Measurements from ENCODE around the gene DCDC2C.
A peak's percentile ranks its signal among the peaks of the same experiment; 100 is the strongest.

DCDC2C gene

DNA sequence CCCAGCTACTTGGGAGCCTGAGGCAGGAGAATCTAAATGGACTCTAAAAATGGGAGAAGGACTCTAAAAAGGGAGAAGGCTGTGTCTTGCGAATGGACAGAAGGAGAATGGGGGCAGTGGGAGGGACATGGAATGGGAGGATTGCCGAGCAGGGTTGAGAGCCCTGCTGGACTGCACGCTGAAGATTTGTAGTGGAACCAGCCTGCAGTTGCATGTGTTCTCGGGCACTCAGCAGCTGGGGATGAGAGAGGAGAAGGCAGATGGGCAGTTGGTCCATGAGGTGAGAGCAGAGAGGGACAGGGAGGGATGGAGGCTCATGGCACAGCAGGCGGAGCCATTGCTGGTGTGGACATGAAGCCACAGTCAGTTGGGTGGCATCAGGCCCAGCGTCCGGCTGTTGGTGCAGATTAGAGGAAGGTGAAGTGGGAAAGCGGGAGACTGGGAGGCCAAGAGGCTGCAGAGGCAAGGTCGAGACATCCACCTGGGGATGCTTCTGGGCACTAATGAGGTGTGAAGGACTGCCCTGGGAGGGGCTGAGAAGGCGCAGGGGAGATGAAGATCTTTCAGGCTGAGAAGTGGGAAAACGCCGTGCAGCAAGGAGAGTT is 40.7 kb downstream of the DCDC2C start:
- no peak for DNase-seq (ENCODE audit: low read depth)

DNA sequence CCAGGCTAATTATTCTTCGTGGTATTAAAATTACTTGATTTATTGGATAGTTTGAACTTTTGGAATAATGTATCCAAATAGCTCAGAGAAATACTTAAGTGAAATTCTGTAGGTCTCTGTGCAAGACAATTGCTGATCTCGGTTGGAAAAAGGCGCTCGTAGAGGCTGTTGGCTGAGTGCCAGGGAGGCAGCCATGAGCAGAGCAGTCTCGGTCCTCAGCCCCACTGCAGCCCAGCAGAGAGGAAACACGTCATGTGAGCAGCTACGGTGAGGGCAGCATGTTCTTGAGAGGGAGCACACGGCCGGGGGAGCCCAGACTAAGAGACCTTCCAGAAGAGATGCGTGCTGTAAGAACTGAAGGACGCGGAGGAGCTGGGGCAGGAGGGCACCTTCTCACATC is 42.5 kb downstream of the DCDC2C start:
- no peak for DNase-seq (ENCODE audit: low read depth)

DNA sequence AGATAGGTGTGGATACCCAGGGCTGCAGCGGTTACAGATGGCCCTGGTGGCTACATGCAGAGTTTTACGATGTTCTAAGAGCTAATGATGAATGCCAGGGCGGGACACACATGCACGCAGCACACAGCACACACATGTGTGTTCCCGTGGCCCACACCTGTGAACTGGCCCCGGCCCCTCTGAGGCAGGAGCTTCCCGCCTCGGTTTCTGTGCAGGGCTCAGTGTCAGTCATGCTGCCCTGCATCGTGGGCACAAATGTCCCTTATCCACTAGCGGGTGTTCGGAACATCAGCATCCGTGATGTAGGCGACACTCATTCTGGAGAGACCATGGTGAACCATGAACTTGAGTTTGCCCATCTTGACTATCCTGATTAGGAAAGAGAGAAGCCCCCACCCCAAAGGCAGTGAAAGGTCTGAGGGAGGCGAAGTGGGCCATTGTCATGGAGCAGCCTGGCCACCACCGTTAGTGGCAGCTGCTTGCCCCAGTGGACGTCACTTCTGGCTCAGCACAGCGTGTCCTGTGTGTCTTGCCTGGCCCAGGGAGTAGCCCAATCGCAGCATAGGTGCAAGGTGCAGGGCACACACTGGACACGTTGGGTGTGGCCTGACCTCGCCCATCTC is 43.8 kb downstream of the DCDC2C start:
- DNase-seq (ENCODE audit: low read depth), result no peak

DNA sequence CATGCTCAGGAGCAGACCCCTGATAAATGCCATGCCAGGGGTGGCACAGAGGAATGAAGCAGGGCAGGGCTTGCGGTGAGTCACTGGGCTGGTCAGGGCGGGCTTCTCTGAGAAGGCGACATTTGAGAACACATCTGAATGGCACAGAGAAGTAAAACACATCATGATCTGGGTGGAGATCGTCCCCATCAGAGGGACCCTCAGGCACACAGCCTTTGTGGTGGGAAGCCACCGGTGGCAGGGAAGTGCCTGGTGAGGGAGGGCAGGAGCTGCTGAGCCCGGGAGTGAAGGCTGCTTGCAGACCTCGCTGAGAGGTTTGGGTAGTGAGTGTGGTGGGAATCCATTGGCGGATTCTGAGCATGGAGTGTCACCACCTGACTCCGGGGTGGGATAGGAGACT is 44.5 kb downstream of the DCDC2C start:
- DNase-seq (ENCODE audit: low read depth), result no peak

DNA sequence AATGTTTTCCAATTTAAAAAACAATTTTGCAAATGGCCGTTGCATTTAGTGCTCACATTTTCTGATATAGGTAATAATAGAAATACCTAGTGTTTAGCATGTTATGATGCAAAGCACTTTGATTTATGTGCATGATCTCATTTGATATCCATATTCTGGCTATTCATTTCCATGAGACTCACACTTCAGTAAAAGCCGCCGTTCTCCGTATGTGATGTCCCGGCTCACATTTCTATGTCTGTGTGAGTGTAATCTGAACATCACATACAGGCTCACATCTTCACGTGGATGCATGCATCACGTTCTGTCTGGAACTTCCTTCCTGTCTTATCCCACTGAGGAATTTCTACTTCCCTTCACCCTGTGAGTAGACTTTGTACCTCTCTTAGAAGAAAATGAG is 45.8 kb downstream of the DCDC2C start:
- DNase-seq (ENCODE audit: low read depth), result no peak

DNA sequence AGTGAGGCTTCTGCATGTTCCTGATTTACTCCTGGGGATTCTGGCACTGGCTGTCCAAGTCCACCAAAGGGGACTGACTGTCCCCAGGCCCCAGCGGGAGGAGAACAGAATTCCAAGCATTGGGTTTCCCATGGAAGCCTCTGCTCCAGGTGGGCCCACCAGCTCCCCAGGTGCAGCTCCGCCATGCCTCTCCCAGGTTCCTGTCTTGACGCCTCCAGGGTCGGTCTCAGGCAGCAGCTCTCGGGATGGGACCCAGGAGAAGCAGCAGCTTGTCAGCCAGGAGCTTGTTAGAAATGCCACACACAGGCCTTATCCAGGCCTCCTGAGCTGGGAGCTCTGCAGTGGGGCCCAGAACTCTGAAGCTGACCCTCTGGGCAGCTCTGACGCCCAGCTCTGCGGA is 47.9 kb downstream of the DCDC2C start:
- no peak for DNase-seq (ENCODE audit: low read depth)

DNA sequence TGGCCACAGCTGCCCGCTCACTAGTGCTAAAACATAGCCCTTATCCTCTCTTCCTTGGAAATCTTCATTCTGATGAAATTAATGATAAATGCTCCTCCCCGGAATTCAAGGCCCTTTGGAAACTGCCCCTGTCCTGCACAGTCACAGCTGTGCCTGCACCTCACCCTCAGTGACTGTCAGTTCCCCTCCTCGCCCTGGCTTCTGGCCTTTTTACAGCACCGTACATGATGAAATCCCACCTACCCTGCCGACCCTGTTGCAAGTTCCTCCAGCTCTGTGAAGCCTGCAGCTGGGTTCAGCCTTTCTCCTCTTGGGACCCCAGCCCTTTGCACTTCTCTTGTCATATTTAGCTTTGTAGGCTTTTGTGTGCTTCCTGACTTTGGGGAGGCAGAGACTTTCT is 48.4 kb downstream of the DCDC2C start:
- no peak for DNase-seq (ENCODE audit: low read depth)

DNA sequence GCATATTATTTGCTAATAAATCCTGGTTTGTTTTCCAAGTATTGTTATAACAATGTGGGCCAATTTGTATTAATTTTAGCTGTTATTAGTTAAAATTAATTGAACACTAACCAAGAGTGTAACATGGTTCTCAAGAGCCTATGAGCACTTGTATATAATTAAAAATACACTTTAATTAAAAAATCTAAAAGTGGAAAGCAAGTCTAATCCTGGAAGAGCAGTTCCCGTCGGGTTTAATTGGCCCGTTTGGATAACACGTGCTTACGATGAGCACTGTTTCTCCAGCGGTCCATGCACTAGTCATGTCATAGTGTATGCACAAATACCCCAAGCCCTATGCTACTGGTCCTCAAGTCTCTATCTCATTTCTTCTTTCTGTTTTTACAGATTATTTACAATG is 49.0 kb downstream of the DCDC2C start:
- no peak for DNase-seq (ENCODE audit: low read depth)

DNA sequence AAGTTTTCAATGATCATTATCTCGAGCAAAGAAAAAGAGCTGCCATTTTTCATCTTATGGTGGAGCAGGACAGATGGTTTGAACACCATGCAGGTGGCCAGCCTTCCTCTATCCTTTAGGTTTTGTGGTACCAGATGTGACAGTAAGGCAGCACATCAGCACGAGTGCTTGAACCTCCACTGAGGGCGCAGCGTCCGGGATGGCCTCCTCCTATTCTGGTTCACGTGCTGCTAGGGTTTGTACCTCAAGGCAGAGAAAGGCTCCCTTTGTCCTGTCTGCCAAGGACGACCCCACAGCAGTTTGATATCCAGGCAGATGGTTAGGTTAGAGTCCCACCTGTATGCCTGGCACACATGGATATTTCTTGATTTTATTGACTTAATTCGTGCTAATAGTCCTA is 50.2 kb downstream of the DCDC2C start:
- no peak for DNase-seq (ENCODE audit: low read depth)

DNA sequence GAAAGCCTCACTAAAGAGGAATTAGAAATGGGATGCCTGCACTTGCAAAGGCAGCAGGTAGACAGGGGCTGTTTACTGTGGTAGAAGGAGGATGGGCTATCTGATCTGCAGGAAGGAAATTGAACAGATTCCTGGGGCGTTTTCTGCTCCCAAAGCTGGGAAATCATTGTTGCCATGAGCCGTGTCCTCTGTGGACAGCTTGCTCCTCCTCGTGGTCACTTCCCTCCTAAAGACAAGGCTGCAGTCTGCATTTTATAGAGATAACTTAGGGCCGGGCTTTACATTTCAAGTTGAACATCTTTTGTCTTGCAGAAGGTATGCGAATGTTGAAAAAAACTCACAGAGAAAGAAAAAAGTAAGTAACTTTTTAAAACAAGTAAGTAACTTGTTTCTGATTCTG is 50.9 kb downstream of the DCDC2C start:
- DNase-seq (ENCODE audit: low read depth), result no peak

DNA sequence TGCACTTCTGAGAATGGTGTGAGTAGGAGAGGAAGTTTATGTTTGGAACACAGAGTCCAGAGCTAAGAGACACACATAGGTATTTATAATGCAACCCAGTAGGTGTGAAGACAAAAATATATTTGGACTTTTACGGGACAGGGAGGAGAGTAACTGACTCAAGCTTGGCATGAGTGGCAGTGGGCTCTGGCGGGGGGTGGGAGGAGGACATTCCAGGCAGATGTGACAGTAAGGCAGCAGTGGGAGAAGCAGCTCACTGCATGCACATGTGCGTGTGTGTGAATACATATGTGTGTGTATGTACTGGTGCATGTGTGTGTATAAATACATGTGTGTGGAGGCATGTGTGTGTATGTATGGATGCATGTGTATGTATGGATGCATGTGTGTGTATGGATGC is 51.4 kb downstream of the DCDC2C start:
- no peak for DNase-seq (ENCODE audit: low read depth)

DNA sequence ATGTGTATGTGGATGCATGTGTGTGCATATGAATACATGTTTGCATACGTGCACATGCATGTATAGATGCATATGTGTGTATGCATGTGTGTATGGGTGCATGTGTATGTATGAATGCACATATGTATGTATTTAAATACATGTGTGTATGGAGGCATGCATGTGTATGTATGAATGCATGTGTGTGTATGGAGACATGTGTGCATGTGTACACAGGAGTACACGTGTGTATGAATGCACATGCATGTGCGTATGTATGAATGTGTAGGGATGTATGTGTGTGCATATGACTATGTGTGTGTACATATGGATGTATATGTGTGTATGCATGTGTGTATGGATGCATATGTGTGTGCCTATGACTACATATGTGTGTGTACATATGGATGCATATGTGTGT is 51.9 kb downstream of the DCDC2C start:
- DNase-seq (ENCODE audit: low read depth), result no peak

DNA sequence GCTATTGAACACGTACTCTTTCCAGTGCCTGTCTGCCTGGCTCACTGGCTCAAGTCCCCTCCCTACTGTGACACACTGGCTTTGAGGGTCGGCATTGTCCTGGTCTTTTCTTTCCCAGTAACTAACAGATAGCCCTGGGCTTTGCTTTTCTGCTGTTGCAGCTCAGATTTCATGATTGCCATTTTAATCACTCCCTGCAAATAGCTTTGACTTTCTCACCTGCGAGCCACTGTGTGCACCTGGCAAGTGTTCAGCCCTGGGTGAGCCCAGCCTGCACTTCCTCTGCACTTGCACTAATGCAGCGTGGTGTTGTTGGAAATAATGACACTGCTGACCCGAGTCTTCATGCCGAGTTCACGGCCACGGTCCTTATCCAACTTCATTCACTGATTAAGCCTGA is 52.9 kb downstream of the DCDC2C start:
- no peak for DNase-seq (ENCODE audit: low read depth)

DNA sequence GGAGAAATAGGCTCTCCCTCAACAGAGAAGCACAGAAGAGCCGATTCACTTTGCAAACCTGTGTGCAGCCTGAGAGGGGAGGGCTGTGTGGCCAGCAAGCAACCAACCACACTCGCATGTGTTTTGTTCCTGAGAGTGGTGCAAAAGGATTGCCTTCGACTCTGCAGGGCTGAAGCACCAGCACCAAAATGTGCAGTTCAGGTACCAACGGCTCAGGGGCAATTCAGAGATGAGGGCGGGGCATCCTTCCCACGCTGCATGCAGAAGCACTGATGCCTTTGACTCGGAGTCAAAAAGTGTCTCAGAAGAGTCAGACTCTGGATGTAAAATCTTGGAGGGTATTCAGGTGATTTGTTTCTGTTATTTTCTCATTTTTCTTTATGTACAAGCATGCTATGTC is 55.5 kb downstream of the DCDC2C start:
- DNase-seq (ENCODE audit: low read depth), result no peak

DNA sequence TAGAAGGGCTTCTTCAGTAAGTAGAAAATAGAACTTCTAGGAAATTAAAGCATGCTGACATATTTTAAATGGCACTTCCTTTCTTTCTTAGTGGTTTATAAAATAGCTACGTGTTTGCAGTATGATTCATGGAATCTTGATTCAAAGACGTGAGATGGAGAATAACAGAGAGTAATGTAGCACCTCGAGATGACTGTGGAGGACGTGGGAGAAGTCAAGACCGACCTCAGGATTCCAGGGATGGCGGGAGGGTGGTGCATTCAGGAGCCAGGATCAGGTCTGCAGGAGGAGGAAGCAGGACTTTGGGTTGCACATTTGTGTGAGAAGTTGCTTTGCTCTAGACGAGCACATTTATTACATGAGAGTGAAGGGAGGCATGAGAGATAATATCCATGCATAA is 56.0 kb downstream of the DCDC2C start:
- peak; percentile 87 for DNase-seq (ENCODE audit: low read depth)

DNA sequence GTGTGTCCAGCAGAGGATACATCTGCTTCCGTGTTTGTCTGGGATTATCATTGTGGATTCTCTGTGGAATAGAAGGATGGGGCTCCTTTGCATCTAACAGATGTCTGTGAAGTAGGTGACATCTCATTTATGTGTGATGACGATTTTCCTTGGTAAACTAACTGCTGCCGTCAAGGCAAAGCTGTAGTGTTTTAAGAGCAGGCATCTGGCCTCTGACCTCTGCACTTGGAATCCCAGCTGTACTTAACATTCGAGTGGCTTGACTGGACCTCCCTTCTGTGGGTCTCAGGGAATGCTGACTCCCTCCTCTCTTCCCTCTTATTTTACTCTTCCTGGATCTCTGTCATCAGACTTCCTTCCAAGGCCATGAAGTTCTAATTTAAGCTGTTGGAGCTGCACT is 56.4 kb downstream of the DCDC2C start:
- peak; percentile 3 for DNase-seq (ENCODE audit: low read depth)

DNA sequence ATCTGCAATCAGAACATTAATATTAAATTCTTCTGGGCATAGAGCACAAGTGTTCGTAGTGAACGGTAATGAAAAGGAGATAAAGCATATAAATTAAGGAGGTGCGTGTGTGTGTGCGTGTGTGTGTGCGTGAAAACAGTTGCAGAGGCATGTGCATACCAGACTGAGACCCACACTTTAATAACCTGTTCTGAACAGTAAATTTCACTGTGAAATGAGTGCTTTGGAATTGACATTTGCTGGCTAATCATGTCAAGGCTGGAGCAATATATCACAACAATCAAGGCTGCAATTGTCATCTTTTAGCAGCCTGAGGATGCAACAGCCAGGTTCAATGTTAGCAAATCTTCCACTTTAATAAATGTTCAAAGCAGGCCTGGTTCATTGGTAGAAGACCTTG is 57.9 kb downstream of the DCDC2C start:
- no peak for DNase-seq (ENCODE audit: low read depth)

DNA sequence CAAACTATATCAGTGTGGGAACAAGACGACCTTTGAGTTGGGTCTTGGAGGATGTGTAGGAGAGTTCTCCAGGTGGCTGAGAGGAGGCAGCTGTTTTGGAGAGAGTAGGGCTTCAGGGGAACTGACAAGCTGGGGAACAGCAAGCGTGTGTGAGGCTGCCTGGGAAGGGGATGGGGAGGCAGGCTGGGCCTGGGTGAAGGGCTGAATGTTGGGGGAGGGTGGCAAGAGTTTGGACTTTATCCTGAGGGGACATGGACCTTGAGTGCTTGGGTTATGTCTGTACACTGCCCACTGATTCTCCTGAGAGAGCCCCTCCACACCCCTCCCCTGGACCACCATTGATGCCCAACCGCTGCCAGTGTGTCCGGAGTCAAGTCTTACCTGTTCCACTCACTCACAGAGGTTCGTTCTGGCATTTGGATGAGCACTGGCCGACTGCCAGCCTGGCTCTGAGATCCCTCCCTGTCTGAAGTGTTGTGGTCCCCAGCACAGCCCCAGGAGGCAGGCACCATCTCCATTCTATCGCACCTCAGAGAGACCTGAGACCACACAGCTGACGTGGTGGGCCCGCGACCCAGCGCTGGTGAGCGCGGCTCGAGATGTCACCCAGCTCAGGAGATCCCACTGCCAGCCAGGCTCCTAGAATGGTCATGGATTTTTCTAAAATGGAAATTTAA is 59.5 kb downstream of the DCDC2C start:
- DNase-seq (ENCODE audit: low read depth), result no peak

DNA sequence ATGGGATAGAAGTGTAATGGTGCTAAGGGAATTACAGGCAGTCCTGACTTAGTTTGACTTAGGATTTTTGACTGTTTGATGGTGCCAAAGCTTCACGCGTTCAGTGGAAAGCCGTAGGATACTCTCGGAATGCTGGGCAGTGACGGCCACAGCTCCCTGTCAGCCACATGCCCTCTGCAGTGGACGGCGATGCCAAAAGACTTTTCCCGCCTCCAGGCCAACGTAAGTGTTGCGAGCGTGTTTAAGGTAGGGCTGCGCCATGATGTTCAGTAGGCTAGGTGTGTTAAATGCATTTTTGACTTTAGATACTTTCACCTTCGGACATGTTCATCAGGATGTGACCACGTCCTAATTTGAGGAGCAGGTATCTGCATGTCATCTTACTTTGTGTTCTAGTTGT is 63.4 kb downstream of the DCDC2C start:
- no peak for DNase-seq (ENCODE audit: low read depth)

DNA sequence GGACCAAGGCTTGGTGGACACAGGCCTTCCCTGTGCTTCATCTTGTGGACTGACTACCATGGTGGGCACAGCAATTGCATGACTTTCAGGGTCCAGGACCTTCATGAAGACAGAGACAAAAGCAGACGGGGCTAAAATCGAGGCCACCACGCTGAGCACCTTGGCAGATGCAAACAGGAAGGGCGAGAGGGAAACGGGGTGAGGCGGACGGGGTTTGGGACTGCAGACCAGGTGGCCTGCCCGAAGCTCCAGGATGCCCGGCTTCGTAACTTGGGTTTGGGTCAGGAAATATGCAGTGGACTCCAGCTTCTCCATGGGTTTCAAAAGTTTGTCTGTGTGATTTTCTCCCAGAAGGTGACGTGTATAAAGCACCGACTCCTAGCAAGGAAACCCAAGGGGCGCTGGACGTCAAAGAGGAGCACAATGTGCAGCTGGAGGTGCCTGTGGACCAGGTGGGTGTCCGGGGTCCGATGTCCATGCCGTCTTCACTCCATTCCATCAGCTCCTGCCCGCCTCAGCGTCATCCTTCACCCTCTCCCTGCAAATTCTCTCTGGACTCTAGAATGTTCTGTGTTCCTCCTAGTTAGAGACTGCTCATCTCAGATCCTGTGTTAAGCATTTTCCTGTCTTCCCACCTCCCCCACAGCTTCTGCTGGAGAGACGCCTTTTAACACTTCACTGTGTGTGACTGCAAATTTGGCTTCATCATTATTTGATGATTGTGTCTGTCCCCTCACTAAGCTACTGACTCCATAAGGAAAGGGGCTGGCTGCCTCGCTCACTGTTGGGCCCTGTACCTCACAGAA is 65.8 kb downstream of the DCDC2C start:
- DNase-seq (ENCODE audit: low read depth), result no peak

DNA sequence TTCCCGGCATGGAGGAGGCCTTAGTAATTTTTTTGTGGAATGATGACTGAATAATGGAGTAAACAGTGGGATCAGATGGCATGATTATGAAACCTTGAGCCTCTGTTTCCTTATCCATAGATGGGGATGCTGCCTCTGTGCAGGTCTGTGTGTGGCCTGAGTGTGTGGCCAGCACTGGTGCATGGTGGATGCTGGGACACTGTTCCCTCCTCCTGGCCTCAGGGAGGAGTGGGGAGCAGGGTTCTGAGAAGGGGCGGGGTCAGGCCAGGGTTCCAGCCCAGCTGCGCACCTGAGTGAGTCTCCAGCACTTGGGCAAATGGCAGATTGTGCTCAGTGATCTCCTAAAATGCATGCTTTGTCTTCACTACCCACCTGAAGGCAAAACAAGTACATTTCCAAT is 66.4 kb downstream of the DCDC2C start:
- DNase-seq (ENCODE audit: low read depth), result no peak

DNA sequence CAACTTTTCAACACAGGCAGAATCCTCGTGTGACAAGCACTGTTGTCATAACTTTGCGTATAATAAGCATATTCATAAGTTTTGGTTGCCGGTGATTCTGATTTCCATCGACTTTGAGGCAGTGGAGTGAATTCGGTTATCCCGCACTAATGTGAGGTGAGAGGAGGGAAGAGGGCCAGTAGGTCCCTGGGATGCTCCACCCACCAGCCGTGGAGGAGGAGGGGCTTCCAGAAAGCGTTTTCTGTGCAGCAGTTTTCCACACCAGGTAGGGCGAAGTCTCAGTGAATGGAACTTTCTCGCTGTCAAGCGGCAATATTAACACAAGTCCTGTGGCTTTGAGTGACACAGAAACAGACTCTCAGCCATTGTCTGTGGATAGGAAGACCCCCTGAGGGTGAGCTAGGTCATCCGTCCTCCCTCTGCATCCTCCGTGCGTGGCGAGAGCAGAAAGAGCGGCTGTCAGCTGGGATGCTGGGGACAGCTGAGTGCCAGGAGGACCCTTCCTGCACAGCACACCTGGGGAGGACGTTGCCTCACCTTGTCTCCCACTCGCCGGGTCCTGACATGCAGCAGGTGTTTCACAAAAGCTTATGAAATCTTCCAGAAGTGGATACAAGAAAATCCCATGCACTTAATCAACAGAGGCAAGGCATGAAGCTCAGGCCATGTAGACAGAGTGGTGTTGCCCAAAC is 67.5 kb downstream of the DCDC2C start:
- no peak for DNase-seq (ENCODE audit: low read depth)

Measured in iris pigment epithelial cell (primary cell).